Measurements from ENCODE around the gene GTPBP4. TPM values are rescaled to one million over a fixed set of nuclear protein-coding genes. Genes with fewer than 3 reads are reported as not detected.

The GTPBP4 gene
- total and polyA plus RNA-seq, 2 of the 8 experiments (the other 6 are each of a cell fraction or from before 2014, with no cell fraction given), result 16.9 to 98.1 TPM

DNA sequence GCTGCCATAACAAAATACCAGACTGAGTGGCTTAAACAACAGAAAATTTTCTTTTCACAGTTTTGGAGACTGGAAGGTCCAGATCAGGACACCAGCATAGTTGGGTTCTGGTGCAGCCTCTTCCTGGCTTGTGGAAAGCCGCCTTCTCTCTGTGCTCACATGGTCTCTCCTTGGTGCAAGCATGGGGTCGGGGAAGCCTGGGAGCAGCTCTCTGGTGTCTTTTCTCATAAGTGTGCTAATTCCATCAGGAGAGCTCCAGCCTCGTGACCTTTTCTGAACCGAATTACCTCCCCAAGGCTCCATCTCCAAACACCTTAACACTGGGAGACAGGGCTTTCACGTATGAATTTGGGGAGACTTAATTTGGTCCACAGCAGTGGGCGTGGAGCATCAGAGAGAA, 4.8 kb upstream of the GTPBP4 start:
- H3K9ac ChIP-seq (replicated peaks in 1 of 4; ENCODE audit: extremely low read depth in 1 of 4, low read depth in 3 of 4, low read length in 3 of 4), result no peak overlapping the region
- H3K36me3 ChIP-seq (ENCODE audit: control insufficient read depth in 2 of 4, insufficient read depth in 4 of 4, low read length in 3 of 4), result peaks cover 0 to 4% (median 0%) of the 10 kb centered on the region in 4 experiments; a peak in 1 of 8 replicates
- H4K8ac ChIP-seq (ENCODE audit: extremely low read depth, insufficient read depth, low read length), result no peak overlapping the region
- no peak overlapping the region for H3K4ac ChIP-seq (replicated peaks; ENCODE audit: insufficient read length, low read depth, low read length)
- WGBS, 2 experiments (ENCODE audit: extremely low coverage in 1 of 2, insufficient coverage in 1 of 2, insufficient read length in 1 of 2, insufficient replicate concordance in 2 of 2, low coverage in 1 of 2, low lambda C conversion rate in 2 of 2, missing lambda C conversion rate in 1 of 2), result 92% methylated on average over 6 of the region's 6 CpGs; no CpG with 5 or more reads in 1 of the 2 experiments
- H4K20me1 ChIP-seq (replicated peaks in 1 of 2; ENCODE audit: control insufficient read depth in 1 of 2, insufficient read depth in 2 of 2, low read length in 2 of 2), result no peaks in the 10 kb centered on the region
- H3K14ac ChIP-seq (ENCODE audit: insufficient read length), result no peak overlapping the region
- ChIA-PET CTCF (ENCODE audit: partially characterized antibody) (interaction anchor here (0.5 to 1.5 kb wide), 3 partner anchors 14 to 119 kb away, joined by 3 to 4 read pairs (median 3); no protein-coding TSS in a partner anchor), POLR2A (ENCODE audit: partially characterized antibody) (interaction anchor here (1.7 kb wide), 1 partner anchor 8 kb away, joined by 5 read pairs; no protein-coding TSS in a partner anchor)
- FAIRE-seq (no peak), DNase-seq (ENCODE audit: low read depth in 1 of 2, low spot score in 2 of 2) (no peak)
- H2BK15ac ChIP-seq (ENCODE audit: low read length), result no peak overlapping the region
- no peak overlapping the region for H2BK12ac ChIP-seq (ENCODE audit: low read depth, low read length)
- H3K23me2 ChIP-seq (ENCODE audit: low read depth, low read length), result peaks cover 5% of the 10 kb centered on the region; the same call in 1 of the 2 replicates
- H2BK120ac ChIP-seq (replicated peaks; ENCODE audit: low read depth, low read length), result no peak overlapping the region
- H3K4me3 ChIP-seq (ENCODE audit: extremely low read depth in 1 of 4, insufficient read depth in 2 of 4, low read depth in 3 of 4, low read length in 4 of 4), result no peak overlapping the region
- no peak overlapping the region for H3K23ac ChIP-seq (ENCODE audit: insufficient read length)
- H3K27ac ChIP-seq (ENCODE audit: low read depth, low read length), result no peak overlapping the region
- H4K5ac ChIP-seq (ENCODE audit: insufficient read length, low read depth, low read length), result no peak overlapping the region
- no peak overlapping the region for H3K4me2 ChIP-seq (ENCODE audit: insufficient read depth in 1 of 2, low read depth in 2 of 2, low read length in 2 of 2)
- no peak overlapping the region for H2AFZ ChIP-seq (ENCODE audit: low read length)
- no peak overlapping the region for H2BK5ac ChIP-seq (ENCODE audit: low read depth, low read length)
- TF ChIP-seq NANOG (IDR thresholded peaks at IDR 0.05; ENCODE audit: insufficient read depth, low read depth, low read length, poor library complexity, severe bottlenecking) (no peak), KDM1A (IDR thresholded peaks at IDR 0.05; ENCODE audit: borderline replicate concordance, low read length) (no peak), BCL11A (IDR thresholded peaks at IDR 0.05; ENCODE audit: low read depth in 2 of 2, low read length in 2 of 2) (no peak), SIRT6 (IDR thresholded peaks at IDR 0.05; ENCODE audit: low read length) (no peak), RBBP5 (IDR thresholded peaks at IDR 0.05; ENCODE audit: borderline replicate concordance, low read depth, low read length) (no peak), GTF2F1 (IDR thresholded peaks at IDR 0.05; ENCODE audit: borderline replicate concordance, low read depth, low read length) (no peak)
- H3K9me3 ChIP-seq (ENCODE audit: insufficient read depth in 2 of 2, low read depth in 1 of 2, low read length in 1 of 2), result peaks cover 23 to 25% of the 10 kb centered on the region in 2 experiments
- H3K56ac ChIP-seq (replicated peaks; ENCODE audit: insufficient read length, low read depth, low read length), result no peak overlapping the region
- peaks cover 0 to 7% of the 10 kb centered on the region in 2 experiments; a peak in 2 of 4 replicates for H3K79me2 ChIP-seq (ENCODE audit: control insufficient read depth in 1 of 2, insufficient read depth in 2 of 2, low read length in 2 of 2)
- no peak overlapping the region for H3K18ac ChIP-seq (ENCODE audit: extremely low read depth, low read length)
- peaks cover 0 to 3% (median 1%) of the 10 kb centered on the region in 4 experiments; a peak in 2 of 7 replicates for H3K4me1 ChIP-seq (replicated peaks in 1 of 4; ENCODE audit: control insufficient read depth in 3 of 4, insufficient read depth in 4 of 4, low read length in 3 of 4)
- no peak overlapping the region for H2AK5ac ChIP-seq (ENCODE audit: low read depth, low read length)
- H3K27me3 ChIP-seq (replicated peaks in 1 of 4; ENCODE audit: control insufficient read depth in 3 of 4, extremely low read depth in 1 of 4, insufficient read depth in 3 of 4, low read length in 3 of 4), result no peaks in the 10 kb centered on the region
- H2BK20ac ChIP-seq (ENCODE audit: low read length), result no peak overlapping the region
- H4K91ac ChIP-seq (replicated peaks; ENCODE audit: insufficient read length, low read length), result no peak overlapping the region
- 0 out of 2 replicates have a peak, but pooled peaks cover 2% of the 10 kb centered on the region for H3K79me1 ChIP-seq (ENCODE audit: low read depth, low read length)

Data from H1 (cell line).